ENCODE data around the gene BRINP2.
"Not testable (repeated sequence)": the region's sequence is repeated elsewhere in the genome, so short reads cannot be mapped to it uniquely, and the experiment has no call there.

Gene BRINP2

DNA sequence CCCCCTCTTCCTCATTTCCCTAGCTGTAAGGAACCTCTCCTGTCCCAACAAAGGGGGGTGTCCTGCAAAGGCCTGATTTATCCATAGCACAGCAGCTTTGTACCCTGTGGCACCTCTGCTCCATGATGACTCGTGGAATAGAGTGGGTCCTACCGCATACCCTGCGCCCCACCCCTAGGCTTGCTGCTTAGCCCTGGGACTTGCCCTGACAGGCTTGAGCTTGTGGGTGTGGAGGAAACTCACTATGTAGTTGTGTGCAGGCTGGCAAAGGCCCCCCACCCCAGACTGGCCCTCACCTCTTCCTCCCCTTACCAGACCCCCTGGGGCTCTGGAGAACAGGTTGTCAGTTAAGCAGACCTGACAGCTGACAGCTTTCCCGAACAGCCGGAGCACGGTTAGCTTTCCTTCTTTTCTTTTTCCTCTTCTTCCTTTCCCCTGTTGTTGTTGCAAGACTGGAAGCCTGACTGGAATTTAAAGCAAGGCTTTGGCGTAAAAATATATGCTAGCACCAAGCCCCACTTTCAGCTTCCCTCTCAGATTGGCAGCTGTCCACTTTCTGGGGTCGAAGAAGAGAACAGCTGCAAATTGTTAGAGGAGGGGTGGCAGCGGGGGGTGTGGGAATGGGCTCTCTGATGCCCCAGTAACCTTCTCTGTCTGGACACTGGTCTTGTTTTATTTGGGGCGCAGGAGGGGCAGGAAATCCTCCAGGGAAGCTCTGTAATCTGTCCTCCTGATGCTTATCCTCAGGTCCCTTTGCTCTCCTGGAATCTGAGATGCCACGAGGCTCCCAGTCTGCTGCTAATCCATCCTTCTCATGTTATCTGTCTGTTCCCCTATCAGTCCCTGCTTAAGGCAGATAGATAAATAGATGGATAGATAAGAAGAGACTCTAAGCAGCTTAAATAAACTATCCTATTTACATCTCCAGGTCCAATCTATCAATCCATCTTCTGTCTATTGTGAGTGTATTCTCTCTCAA, 134.6 kb downstream of the BRINP2 start:
- Histone ChIP-seq H3K27me3 (ENCODE audit: insufficient read depth, low read length) (no peaks in the 10 kb centered on the region), H3K9me3 (ENCODE audit: low read length) (no peaks in the 10 kb centered on the region)

DNA sequence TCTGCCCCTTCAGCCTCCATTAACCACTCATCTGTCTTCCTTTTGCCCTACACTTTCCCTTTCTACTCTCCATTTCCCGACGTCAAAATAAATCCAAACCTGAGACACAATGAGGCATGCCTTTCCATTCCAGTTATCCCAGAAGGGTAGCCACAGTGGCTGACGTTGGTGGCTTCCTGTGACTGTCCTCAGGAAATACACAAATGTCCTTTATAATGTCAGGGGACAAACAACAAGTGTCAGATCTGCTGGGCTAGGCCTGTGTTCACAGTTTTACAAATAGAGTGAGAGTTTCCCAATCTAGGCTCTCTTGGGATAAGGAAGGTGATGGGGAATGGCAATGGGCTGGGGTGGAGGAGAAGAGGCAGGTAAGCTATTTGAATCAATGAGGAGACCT, 135.3 kb downstream of the BRINP2 start:
- Histone ChIP-seq H3K36me3 (ENCODE audit: insufficient read depth, low read length) (no peaks in the 10 kb centered on the region), H2AFZ (ENCODE audit: low read depth, low read length) (no peak overlapping the region), H3K27me3 (ENCODE audit: insufficient read depth, low read length) (no peaks in the 10 kb centered on the region), H3K4me1 (ENCODE audit: insufficient read depth, low read length) (peaks cover 15% of the 10 kb centered on the region), H3K9me3 (ENCODE audit: low read length) (no peaks in the 10 kb centered on the region), H3K4me3 (ENCODE audit: low read length) (no peak overlapping the region)

More for the DNA sequence above, 134.6 kb downstream of the BRINP2 start:
- Histone ChIP-seq H3K36me3 (ENCODE audit: insufficient read depth, low read length) (no peaks in the 10 kb centered on the region), H3K4me3 (ENCODE audit: low read length) (no peak overlapping the region), H3K4me1 (ENCODE audit: insufficient read depth, low read length) (peaks cover 8% of the 10 kb centered on the region), H2AFZ (ENCODE audit: low read depth, low read length) (no peak overlapping the region)

DNA sequence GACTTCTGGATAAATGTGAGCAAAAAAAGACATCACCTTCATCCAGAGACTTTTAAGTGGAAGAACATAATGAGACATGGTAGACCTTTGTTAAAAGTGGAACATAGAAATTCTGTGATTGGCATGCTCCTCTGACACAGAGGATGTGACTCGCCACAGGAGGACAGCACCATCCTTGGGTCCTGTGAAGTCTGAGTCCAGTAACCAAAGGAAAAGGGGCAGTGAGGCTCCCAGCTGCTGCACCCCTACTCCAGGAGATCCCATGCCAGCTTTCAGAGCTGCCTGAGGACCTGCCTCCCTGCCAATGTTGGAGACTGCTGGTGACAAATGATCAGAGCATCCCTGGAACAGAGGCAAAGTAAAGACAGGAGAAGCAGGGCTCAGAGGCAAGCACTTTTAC, 136.2 kb downstream of the BRINP2 start:
- Histone ChIP-seq H3K36me3 (ENCODE audit: insufficient read depth, low read length) (no peaks in the 10 kb centered on the region), H3K4me3 (ENCODE audit: low read length) (no peak overlapping the region), H3K9me3 (ENCODE audit: low read length) (no peaks in the 10 kb centered on the region), H3K4me1 (ENCODE audit: insufficient read depth, low read length) (peaks cover 24% of the 10 kb centered on the region), H2AFZ (ENCODE audit: low read depth, low read length) (no peak overlapping the region), H3K27me3 (ENCODE audit: insufficient read depth, low read length) (no peaks in the 10 kb centered on the region)

DNA sequence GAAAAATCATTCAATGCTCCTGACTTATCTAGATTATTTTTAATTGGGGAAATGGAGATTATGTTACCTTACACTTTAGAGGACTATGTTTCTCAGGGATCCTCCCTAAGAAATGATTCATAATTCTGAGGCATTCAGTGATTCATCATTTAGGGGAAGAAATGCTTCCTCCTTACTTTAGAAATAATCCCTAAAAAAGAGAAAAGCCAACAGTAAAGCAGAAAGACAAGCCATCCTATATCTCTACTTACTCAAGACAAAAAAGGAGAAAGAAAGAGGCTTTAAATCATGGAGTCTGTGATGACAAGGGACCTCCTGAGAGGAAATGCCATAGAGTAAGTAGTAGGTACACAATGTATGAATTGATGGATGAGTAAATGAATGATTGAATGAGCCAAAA, 137.0 kb downstream of the BRINP2 start:
- Histone ChIP-seq H3K9me3 (ENCODE audit: low read length) (no peaks in the 10 kb centered on the region), H3K4me1 (ENCODE audit: insufficient read depth, low read length) (peaks cover 24% of the 10 kb centered on the region), H3K36me3 (ENCODE audit: insufficient read depth, low read length) (no peaks in the 10 kb centered on the region), H3K27me3 (ENCODE audit: insufficient read depth, low read length) (no peaks in the 10 kb centered on the region), H3K4me3 (ENCODE audit: low read length) (no peak overlapping the region), H2AFZ (ENCODE audit: low read depth, low read length) (no peak overlapping the region)

DNA sequence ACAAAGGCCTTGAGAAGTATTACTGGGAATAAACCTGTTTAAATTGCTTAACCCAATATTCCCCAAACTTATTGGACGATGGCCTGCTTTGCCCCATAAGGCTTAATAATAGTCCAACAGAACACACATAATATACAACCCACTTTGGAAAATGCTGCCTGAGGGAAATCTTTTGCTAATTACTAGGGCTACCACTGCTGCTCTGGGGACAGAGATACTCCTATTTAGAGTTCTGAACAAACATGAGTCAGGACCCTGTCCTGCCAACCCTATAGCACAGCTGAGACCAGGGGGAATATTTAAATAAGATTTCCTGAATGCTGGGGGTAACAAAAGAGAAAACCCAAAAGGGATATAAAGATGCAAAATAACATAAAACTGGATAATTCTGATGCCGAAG, 139.1 kb downstream of the BRINP2 start:
- Histone ChIP-seq H3K4me1 (ENCODE audit: insufficient read depth, low read length) (peaks cover 24% of the 10 kb centered on the region), H3K27me3 (ENCODE audit: insufficient read depth, low read length) (no peaks in the 10 kb centered on the region), H3K36me3 (ENCODE audit: insufficient read depth, low read length) (no peaks in the 10 kb centered on the region)

DNA sequence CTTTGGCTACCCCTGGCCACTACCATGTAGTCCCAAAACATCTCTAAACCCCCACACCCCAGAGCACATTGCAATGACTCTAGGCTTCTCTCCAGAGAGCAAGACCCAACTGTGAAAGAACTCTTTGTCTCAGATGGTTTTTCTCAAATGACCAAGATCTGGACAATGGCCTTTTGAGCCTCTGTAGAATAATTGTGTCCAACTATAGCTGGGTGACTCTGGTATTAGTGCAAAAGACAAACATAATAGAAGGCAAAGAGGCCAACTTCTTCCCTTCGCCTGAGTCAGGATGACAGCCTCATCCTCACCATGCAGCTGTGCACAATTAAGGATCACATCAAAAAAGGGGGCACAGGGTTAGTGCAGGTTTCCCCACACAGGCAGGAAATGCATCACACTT, 139.6 kb downstream of the BRINP2 start:
- H3K9me3 ChIP-seq (ENCODE audit: low read length), result no peaks in the 10 kb centered on the region
- H3K36me3 ChIP-seq (ENCODE audit: insufficient read depth, low read length), result no peaks in the 10 kb centered on the region
- no peaks in the 10 kb centered on the region for H3K27me3 ChIP-seq (ENCODE audit: insufficient read depth, low read length)
- peaks cover 24% of the 10 kb centered on the region for H3K4me1 ChIP-seq (ENCODE audit: insufficient read depth, low read length)
- H3K4me3 ChIP-seq (ENCODE audit: low read length), result no peak overlapping the region
- H2AFZ ChIP-seq (ENCODE audit: low read depth, low read length), result no peak overlapping the region

More for the DNA sequence above, 139.1 kb downstream of the BRINP2 start:
- Histone ChIP-seq H3K9me3 (ENCODE audit: low read length) (no peaks in the 10 kb centered on the region), H3K4me3 (ENCODE audit: low read length) (no peak overlapping the region), H2AFZ (ENCODE audit: low read depth, low read length) (no peak overlapping the region)

DNA sequence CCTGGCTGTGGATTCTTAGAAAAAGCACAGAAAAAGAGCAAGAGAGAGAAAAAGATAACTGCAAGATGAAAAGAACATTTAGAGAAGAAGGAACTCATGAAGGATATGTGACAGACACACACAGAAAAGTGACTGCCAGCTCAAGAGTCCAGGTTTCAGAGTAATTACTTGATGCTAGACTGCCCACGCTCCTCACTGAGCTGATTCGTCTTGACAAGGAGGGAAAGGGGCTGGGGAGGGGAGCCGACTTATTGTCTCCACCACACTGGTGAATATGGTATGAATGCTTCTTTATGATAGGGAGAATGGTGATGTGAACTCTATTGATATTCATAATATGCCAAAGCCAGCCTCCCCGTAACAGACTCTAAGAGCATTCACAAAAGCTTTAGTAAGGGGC, 140.4 kb downstream of the BRINP2 start:
- Histone ChIP-seq H3K9me3 (ENCODE audit: low read length) (no peaks in the 10 kb centered on the region), H3K36me3 (ENCODE audit: insufficient read depth, low read length) (no peaks in the 10 kb centered on the region), H3K27me3 (ENCODE audit: insufficient read depth, low read length) (no peaks in the 10 kb centered on the region), H3K4me3 (ENCODE audit: low read length) (no peak overlapping the region), H2AFZ (ENCODE audit: low read depth, low read length) (no peak overlapping the region), H3K4me1 (ENCODE audit: insufficient read depth, low read length) (peaks cover 24% of the 10 kb centered on the region)

DNA sequence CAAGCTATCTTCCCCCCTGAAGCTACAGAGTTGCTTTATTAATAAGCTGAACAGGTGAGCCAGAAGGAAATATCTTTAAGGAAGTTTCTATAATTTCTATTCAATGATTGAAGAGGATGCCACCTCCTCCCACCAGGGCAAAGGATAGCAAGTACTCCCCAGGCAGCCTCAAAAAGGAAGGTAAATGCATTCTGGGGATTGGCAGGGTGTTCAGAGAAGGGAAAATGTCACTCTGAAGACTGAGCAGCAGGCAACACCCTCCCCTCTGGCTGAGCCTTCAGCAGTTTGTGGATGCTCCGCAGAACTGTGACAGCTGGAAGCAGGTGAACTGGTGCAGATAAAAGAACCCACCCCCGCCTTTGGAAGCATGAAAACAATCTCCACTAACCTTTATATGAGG, 140.8 kb downstream of the BRINP2 start:
- Histone ChIP-seq H3K36me3 (ENCODE audit: insufficient read depth, low read length) (no peaks in the 10 kb centered on the region), H3K4me1 (ENCODE audit: insufficient read depth, low read length) (peaks cover 24% of the 10 kb centered on the region), H3K27me3 (ENCODE audit: insufficient read depth, low read length) (no peaks in the 10 kb centered on the region), H3K9me3 (ENCODE audit: low read length) (no peaks in the 10 kb centered on the region), H2AFZ (ENCODE audit: low read depth, low read length) (no peak overlapping the region), H3K4me3 (ENCODE audit: low read length) (no peak overlapping the region)

DNA sequence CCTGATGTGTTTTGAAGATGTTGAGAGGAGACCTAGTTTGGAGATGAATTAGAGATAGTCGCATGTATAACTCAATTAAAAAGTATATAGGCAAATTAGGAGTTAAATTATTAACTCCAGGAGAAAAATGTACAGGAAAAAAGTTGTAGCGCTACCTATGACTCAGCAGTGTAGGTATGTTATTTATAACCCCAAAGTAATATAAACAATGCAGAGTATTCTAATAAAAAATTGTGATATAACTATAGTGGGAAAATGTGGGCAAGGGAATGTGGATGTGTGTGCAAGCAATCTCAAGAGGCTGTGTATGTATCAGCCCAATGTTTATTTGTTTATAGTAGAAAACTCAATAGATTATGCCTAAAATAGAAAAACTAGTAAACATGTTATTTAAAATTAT, 144.5 kb downstream of the BRINP2 start:
- Histone ChIP-seq H3K4me1 (ENCODE audit: insufficient read depth, low read length) (peaks cover 17% of the 10 kb centered on the region), H3K9me3 (ENCODE audit: low read length) (no peaks in the 10 kb centered on the region), H3K4me3 (ENCODE audit: low read length) (no peak overlapping the region), H3K27me3 (ENCODE audit: insufficient read depth, low read length) (no peaks in the 10 kb centered on the region), H3K36me3 (ENCODE audit: insufficient read depth, low read length) (no peaks in the 10 kb centered on the region), H2AFZ (ENCODE audit: low read depth, low read length) (no peak overlapping the region)

DNA sequence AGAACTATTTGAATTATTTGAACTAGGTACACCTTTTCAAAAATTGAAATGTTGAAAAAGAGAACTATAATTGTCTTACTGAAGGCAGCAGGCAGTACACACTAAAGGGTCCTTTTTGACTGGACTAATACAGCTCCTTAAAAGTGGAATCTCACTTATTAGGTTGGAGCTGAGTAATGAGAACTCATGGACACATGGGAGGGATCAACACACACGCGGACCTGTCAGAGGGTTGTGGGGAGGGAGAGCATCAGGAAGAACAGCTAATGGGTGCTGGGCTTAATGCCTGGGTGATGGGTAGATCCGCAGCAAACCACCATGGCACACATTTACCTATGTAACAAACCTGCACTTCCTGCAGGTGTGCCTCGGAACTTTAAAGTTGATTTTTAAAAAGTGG, 145.0 kb downstream of the BRINP2 start:
- Histone ChIP-seq H3K4me3 (ENCODE audit: low read length) (no peak overlapping the region), H3K4me1 (ENCODE audit: insufficient read depth, low read length) (peaks cover 12% of the 10 kb centered on the region), H3K36me3 (ENCODE audit: insufficient read depth, low read length) (no peaks in the 10 kb centered on the region), H3K9me3 (ENCODE audit: low read length) (no peaks in the 10 kb centered on the region), H3K27me3 (ENCODE audit: insufficient read depth, low read length) (no peaks in the 10 kb centered on the region), H2AFZ (ENCODE audit: low read depth, low read length) (no peak overlapping the region)

DNA sequence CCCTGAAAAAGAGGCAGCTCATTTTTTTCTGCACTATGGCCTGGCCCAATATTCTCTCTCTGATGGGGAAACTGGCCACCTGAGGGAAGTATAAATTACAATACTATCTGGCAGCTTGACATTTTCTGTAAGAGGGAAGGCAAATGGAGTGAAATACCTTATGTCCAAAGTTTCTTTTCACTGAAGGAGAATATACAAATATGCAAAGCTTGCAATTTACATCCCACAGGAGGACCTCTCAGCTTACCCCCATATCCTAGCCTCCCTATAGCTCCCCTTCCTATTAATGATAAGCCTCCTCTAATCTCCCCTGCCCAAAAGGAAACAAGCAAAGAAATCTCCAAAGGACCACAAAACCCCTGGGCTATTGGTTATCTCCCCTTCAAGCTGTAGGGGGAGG, 150.7 kb downstream of the BRINP2 start:
- H3K27me3 ChIP-seq (ENCODE audit: insufficient read depth, low read length); H3K4me1 ChIP-seq (ENCODE audit: insufficient read depth, low read length); H2AFZ ChIP-seq (ENCODE audit: low read depth, low read length); H3K4me3 ChIP-seq (ENCODE audit: low read length); H3K9me3 ChIP-seq (ENCODE audit: low read length); H3K36me3 ChIP-seq (ENCODE audit: insufficient read depth, low read length): not testable (repeated sequence)

DNA sequence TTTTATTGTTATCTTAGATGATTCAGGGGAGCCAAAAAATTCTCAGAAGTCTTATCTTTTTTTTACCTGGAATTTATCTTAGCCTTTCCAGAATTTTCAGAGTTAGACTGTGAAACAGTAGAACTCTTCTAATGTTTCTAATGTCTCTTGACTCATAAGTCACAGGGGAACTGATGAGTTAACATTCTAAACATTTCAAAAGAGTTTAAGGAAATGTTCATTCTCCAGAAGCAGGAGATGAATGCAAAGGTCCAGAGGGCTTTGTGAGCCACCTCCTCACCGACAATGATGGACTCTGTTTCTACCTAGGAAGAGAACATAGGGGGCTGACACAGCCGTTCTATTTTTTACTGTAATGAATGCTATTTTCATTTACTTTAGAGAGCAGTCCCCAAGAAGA, 157.5 kb downstream of the BRINP2 start:
- Histone ChIP-seq H3K9me3 (ENCODE audit: low read length) (no peaks in the 10 kb centered on the region), H3K27me3 (ENCODE audit: insufficient read depth, low read length) (no peaks in the 10 kb centered on the region), H2AFZ (ENCODE audit: low read depth, low read length) (no peak overlapping the region), H3K4me1 (ENCODE audit: insufficient read depth, low read length) (no peaks in the 10 kb centered on the region), H3K36me3 (ENCODE audit: insufficient read depth, low read length) (no peaks in the 10 kb centered on the region), H3K4me3 (ENCODE audit: low read length) (no peak overlapping the region)

DNA sequence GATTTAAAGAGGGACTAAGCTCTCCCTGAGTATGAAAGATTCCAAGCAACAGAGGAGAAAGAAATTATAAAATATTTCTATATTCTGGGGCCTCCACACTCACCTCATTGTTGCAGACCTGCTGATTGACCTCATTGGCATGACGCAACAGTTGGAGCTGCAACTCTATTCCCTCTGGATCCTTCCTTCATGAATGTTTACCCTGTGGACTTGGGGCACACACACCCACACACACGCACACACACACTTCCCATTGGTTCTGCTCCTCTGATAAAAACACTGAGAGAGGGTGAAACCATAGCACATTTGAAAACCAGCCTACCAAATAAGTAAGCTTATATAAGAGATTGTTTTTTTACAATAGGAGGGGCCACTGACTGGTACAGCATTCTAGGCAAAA, 159.1 kb downstream of the BRINP2 start:
- no peaks in the 10 kb centered on the region for H3K4me1 ChIP-seq (ENCODE audit: insufficient read depth, low read length)
- no peak overlapping the region for H2AFZ ChIP-seq (ENCODE audit: low read depth, low read length)
- no peaks in the 10 kb centered on the region for H3K36me3 ChIP-seq (ENCODE audit: insufficient read depth, low read length)
- H3K27me3 ChIP-seq (ENCODE audit: insufficient read depth, low read length), result no peaks in the 10 kb centered on the region
- no peaks in the 10 kb centered on the region for H3K9me3 ChIP-seq (ENCODE audit: low read length)
- H3K4me3 ChIP-seq (ENCODE audit: low read length), result no peak overlapping the region
